Memory B cell (primary cell): ENCODE measurements around the gene ZFC3H1.
"Not testable (repeated sequence)": the region's sequence is repeated elsewhere in the genome, so short reads cannot be mapped to it uniquely, and the experiment has no call there.

ENCODE experiments used
- ATAC-seq: fragments of 150-1000 bp; cut with Tn5 transposase; 2 replicates; pipeline ENCODE4 v1.10.0; 2021; ENCODE audit warnings: low read depth, mild to moderate bottlenecking, moderate library complexity
- DNase-seq, 2 donors: peaks; one replicate each; pipeline ENCODE4 v3.0.0; 2022; ENCODE audit warnings: low spot score in 2 of 2
- H3K27ac Mint-ChIP-seq: one replicate; pipeline ENCODE4 v1.8.0; 2022; ENCODE audit warnings: mild to moderate bottlenecking, moderate library complexity, mixed read lengths
- H3K27me3 Mint-ChIP-seq: one replicate; pipeline ENCODE4 v1.8.0; 2022; ENCODE audit warnings: mixed read lengths
- H3K36me3 Mint-ChIP-seq: one replicate; pipeline ENCODE4 v1.8.0; 2022; ENCODE audit warnings: mild to moderate bottlenecking, mixed read lengths
- H3K4me1 Mint-ChIP-seq: one replicate; pipeline ENCODE4 v1.8.0; 2022; ENCODE audit warnings: mixed read lengths
- H3K4me3 Mint-ChIP-seq: one replicate; pipeline ENCODE4 v1.8.0; 2022; ENCODE audit warnings: mild to moderate bottlenecking, moderate library complexity, mixed read lengths
- H3K9me3 Mint-ChIP-seq: one replicate; pipeline ENCODE4 v1.8.0; 2022; ENCODE audit warnings: mixed read lengths

The ZFC3H1 gene

GRCh38 chr12:71599210-71599609 is 64.4 kb downstream of the ZFC3H1 start:
- Mint-ChIP-seq H3K27ac (no peak overlapping the region), H3K4me1 (no peaks in the 10 kb centered on the region), H3K4me3 (no peak overlapping the region), H3K36me3 (no peaks in the 10 kb centered on the region), H3K27me3 (peaks cover 10% of the 10 kb centered on the region), H3K9me3 (peaks cover 5% of the 10 kb centered on the region)
- DNase-seq (no peak), ATAC-seq (no peak)

DNA sequence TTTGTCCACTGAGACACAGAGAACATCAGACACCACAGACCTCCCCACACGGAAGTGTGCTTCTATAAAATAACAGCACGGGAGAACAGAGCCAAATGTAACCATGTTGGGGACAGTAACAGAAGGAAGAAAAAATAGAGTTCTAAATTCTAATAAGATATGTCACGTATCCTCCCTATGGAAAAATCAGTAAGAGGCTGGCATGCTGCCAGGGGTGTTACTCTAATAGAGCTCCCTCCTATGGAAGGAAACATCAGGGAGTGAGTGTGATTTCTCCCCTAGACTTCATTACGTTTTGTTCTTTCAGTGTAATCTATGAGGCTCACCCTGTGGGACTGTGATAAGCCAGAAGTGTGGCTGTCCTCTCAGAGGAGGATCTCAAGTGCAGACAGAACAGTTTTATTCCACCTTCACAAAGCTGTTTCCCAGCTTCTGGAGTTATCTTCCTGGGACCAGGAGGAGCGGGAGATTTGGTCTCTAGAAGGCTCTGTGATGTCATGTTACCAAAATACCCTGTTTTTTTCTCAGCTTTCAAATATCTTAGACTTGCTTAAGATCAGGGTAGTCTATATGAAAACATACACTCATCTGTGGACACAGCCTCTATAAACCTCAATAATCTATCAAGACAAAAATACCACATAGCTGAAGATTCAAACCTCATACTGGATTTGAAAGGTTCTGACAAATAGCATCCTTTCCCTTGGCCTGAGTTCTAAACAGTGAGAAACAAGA is 69.3 kb downstream of the ZFC3H1 start:
- H3K4me3 Mint-ChIP-seq = no peak overlapping the region
- H3K27ac Mint-ChIP-seq = no peak overlapping the region
- H3K9me3 Mint-ChIP-seq = peaks cover 1% of the 10 kb centered on the region
- no peaks in the 10 kb centered on the region for H3K4me1 Mint-ChIP-seq
- ATAC-seq (no peak), DNase-seq (no peak)
- peaks cover 18% of the 10 kb centered on the region for H3K27me3 Mint-ChIP-seq
- H3K36me3 Mint-ChIP-seq = no peaks in the 10 kb centered on the region

- ATAC-seq = no peak
These were observed 70.8 kb downstream of the ZFC3H1 start for GRCh38 chr12:71592841-71593240.

GRCh38 chr12:71591601-71592000 is 72.0 kb downstream of the ZFC3H1 start:
- no peak for DNase-seq
- no peak overlapping the region for H3K4me3 Mint-ChIP-seq
- no peaks in the 10 kb centered on the region for H3K4me1 Mint-ChIP-seq
- no peaks in the 10 kb centered on the region for H3K36me3 Mint-ChIP-seq
- peaks cover 22% of the 10 kb centered on the region for H3K27me3 Mint-ChIP-seq
- no peak for ATAC-seq
- H3K9me3 Mint-ChIP-seq = no peaks in the 10 kb centered on the region
- no peak overlapping the region for H3K27ac Mint-ChIP-seq

More at GRCh38 chr12:71592841-71593240, 70.8 kb downstream of the ZFC3H1 start:
- H3K27me3 Mint-ChIP-seq = peaks cover 20% of the 10 kb centered on the region
- H3K27ac Mint-ChIP-seq = no peak overlapping the region
- no peak for DNase-seq
- no peaks in the 10 kb centered on the region for H3K9me3 Mint-ChIP-seq
- no peaks in the 10 kb centered on the region for H3K36me3 Mint-ChIP-seq
- H3K4me1 Mint-ChIP-seq = no peaks in the 10 kb centered on the region
- H3K4me3 Mint-ChIP-seq = no peak overlapping the region

GRCh38 chr12:71589478-71589881 is 74.2 kb downstream of the ZFC3H1 start:
- Mint-ChIP-seq H3K9me3 (no peaks in the 10 kb centered on the region), H3K27ac (no peak overlapping the region), H3K4me1 (no peaks in the 10 kb centered on the region), H3K36me3 (no peaks in the 10 kb centered on the region), H3K27me3 (peaks cover 18% of the 10 kb centered on the region), H3K4me3 (no peak overlapping the region)
- DNase-seq = no peak
- ATAC-seq = no peak

DNA sequence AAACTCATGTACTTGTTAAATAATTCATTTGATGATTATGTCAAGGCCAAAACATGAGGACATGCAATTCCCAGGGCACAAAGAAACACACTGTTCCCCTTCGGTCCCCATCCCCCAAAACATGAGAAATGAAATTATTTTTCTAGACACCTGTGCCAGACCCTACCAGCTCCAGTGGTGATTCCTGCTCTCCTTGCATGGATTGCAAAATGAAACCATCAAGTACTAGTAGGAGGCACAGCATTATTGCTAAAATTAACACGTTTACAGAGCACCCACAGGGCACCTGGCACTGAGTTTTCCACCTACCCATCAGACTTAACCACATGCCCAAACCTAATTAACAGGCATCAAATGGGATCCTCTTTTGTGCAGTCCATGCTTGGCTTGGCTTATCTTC is 76.6 kb downstream of the ZFC3H1 start:
- ATAC-seq = no peak
- Mint-ChIP-seq H3K27ac (no peak overlapping the region), H3K27me3 (peaks cover 16% of the 10 kb centered on the region), H3K4me1 (no peaks in the 10 kb centered on the region), H3K36me3 (no peaks in the 10 kb centered on the region), H3K4me3 (no peak overlapping the region), H3K9me3 (no peaks in the 10 kb centered on the region)
- no peak for DNase-seq

DNA sequence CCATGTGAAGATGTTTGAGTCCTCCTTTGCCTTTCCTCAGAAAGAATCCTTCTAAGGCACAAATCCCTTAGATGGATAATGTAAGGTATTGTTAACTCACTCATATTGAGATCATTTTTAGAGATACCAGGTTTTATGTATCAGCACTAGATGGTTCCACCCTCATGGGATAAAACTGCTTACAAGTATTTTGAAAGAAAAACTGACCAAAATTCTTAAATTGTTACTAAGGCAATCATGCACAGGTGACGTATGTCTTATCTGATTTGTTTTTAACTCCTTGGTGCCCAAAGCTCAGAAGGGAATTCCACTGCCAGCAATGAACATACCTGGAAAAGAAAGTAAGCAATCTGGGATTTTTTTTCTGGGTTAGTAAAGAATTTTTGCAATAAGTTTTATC is 78.4 kb downstream of the ZFC3H1 start:
- no peak overlapping the region for H3K4me3 Mint-ChIP-seq
- peaks cover 15% of the 10 kb centered on the region for H3K27me3 Mint-ChIP-seq
- no peaks in the 10 kb centered on the region for H3K4me1 Mint-ChIP-seq
- no peak overlapping the region for H3K27ac Mint-ChIP-seq
- DNase-seq (no peak), ATAC-seq (no peak)
- H3K9me3 Mint-ChIP-seq = no peaks in the 10 kb centered on the region
- no peaks in the 10 kb centered on the region for H3K36me3 Mint-ChIP-seq

DNA sequence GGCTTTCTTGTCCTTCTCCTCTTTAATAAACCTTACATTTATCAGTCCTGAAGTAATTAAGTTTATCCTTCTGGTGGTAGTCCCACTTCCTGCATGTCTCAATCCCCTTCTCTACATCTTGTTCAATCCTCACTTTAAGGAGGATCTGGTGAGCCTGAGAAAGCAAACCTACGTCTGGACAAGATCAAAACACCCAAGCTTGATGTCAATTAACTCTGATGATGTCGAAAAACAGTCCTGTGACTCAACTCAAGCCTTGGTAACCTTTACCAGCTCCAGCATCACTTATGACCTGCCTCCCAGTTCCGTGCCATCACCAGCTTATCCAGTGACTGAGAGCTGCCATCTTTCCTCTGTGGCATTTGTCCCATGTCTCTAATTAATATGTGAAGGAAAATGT is 79.3 kb downstream of the ZFC3H1 start:
- Mint-ChIP-seq H3K9me3 (no peaks in the 10 kb centered on the region), H3K4me1 (no peaks in the 10 kb centered on the region), H3K4me3 (no peak overlapping the region), H3K36me3 (no peaks in the 10 kb centered on the region), H3K27ac (no peak overlapping the region), H3K27me3 (peaks cover 12% of the 10 kb centered on the region)
- ATAC-seq = no peak
- DNase-seq = no peak

DNA sequence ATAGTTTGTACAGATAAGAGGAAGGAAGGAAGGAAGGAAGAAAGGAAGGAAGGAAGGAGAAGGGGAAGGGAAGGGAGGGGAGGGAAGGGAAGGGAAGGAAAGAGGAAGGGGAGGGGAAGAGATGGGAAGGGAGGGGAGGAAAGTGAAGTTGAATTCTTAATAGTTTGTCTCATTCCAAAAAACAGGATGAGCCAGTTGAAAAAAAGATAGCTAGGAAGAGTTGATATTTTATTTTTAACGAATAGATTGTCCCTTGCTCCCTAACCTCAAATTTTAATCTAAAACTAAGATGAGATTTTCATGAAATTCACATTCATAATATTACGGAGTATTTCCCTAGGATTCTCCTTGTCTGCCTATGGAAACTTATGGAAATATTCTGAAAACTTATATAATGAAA is 80.7 kb downstream of the ZFC3H1 start:
- no peaks in the 10 kb centered on the region for H3K9me3 Mint-ChIP-seq
- no peaks in the 10 kb centered on the region for H3K36me3 Mint-ChIP-seq
- ATAC-seq = no peak

GRCh38 chr12:71581206-71581605 is 82.4 kb downstream of the ZFC3H1 start:
- H3K4me1 Mint-ChIP-seq = no peaks in the 10 kb centered on the region
- DNase-seq = no peak
- ATAC-seq = no peak
- no peaks in the 10 kb centered on the region for H3K9me3 Mint-ChIP-seq
- peak overlapping the region; percentile 23 for H3K27ac Mint-ChIP-seq
- H3K36me3 Mint-ChIP-seq = no peaks in the 10 kb centered on the region
- no peak overlapping the region for H3K4me3 Mint-ChIP-seq
- H3K27me3 Mint-ChIP-seq = peaks cover 8% of the 10 kb centered on the region

More for the DNA sequence above, 80.7 kb downstream of the ZFC3H1 start:
- no peaks in the 10 kb centered on the region for H3K4me1 Mint-ChIP-seq
- no peak overlapping the region for H3K4me3 Mint-ChIP-seq
- DNase-seq = no peak
- H3K27me3 Mint-ChIP-seq = peaks cover 9% of the 10 kb centered on the region
- no peak overlapping the region for H3K27ac Mint-ChIP-seq

DNA sequence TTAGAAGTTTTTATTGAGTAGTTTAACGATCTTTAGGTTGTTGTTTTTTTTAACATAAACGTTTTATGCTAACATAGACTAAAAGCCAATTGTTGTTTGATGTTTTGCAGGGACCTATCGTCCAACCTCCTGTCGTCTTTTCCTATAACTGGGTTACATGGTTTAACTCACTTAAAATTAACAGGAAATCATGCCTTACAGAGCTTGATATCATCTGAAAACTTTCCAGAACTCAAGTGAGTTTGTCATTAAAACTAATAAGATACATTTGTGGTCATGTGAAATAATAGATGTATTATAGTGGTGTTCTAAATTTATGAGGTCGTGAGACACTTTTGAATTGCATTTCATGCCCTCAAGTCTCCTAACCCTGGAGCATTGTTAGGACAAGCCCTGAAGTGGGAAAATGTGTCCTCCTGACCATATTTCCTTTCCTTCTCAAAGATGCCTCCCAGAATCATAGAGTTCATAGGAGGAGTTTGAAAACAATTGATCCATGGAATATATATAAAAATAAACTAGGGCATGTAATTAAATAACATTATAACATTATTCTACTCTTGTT is 84.9 kb downstream of the ZFC3H1 start:
- ATAC-seq (no peak), DNase-seq (no peak)
- Mint-ChIP-seq H3K27me3 (peaks cover 5% of the 10 kb centered on the region), H3K36me3 (no peaks in the 10 kb centered on the region), H3K4me3 (no peak overlapping the region), H3K4me1 (no peaks in the 10 kb centered on the region), H3K9me3 (peaks cover 1% of the 10 kb centered on the region), H3K27ac (no peak overlapping the region)

DNA sequence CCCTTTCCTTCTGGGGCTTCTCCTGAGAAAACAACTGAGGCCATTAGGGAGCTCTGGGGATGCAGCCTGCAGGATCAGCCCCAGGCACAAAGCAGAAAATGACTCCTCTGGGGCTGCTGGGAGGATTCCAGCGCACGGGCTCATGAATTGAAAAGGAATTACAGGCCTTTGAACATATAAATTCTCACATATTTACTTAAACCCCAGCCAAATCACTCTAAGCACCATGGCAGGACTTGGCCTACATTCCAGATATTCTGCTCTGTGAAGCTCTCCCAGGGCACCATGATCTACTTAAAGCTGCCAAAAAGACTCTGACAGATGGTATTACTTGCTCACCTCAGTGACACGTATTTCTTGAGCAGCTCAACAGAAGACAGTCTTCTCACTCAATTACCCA is 87.2 kb downstream of the ZFC3H1 start:
- Mint-ChIP-seq H3K36me3 (no peaks in the 10 kb centered on the region), H3K27me3 (peaks cover 3% of the 10 kb centered on the region), H3K4me3 (no peak overlapping the region), H3K27ac (no peak overlapping the region), H3K4me1 (no peaks in the 10 kb centered on the region), H3K9me3 (peaks cover 1% of the 10 kb centered on the region)
- no peak for DNase-seq
- ATAC-seq = no peak

DNA sequence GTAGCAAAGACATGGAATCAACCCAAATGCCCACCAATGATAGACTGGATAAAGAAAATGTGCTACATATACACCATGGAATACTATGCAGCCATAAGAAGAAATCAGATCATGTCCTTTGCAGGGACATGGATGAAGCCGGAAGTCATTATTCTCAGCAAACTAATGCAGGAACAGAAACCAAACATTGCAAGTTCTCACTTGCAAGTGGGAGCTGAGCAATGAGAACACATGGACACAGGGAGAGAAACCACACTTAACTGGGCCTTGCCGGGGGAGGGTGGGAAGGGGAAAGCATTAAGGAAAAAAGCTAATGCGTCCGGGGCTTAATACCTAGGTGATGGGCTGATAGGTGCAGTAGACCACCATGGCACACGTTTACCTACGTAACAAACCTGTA is 93.8 kb downstream of the ZFC3H1 start:
- not testable (repeated sequence) for H3K9me3 Mint-ChIP-seq

DNA sequence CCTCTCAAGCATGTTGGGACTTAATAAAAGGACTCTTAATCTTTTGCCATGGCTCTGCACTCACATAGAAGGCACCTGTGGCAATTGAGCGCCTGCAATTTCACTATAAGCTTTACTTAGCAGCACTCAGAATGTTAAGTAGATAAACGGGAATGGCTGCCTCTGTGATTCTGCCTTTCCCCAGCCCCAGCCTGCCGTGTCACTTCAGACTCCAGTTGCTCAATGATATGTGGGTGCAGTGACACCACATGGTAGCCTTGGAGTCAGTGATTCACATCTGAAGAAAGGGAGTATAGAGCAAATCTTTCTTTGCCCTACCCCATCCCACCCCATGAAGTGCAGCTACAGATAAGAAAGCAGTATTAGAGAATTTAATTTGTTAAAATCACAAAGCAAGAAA is 96.1 kb downstream of the ZFC3H1 start:
- no peaks in the 10 kb centered on the region for H3K36me3 Mint-ChIP-seq
- no peaks in the 10 kb centered on the region for H3K4me1 Mint-ChIP-seq
- no peak overlapping the region for H3K4me3 Mint-ChIP-seq
- DNase-seq (no peak), ATAC-seq (no peak)
- H3K27me3 Mint-ChIP-seq = peaks cover 11% of the 10 kb centered on the region
- H3K27ac Mint-ChIP-seq = no peak overlapping the region
- no peaks in the 10 kb centered on the region for H3K9me3 Mint-ChIP-seq

More for the DNA sequence above, 93.8 kb downstream of the ZFC3H1 start:
- not testable (repeated sequence) for H3K4me1 Mint-ChIP-seq, H3K27ac Mint-ChIP-seq, H3K4me3 Mint-ChIP-seq, DNase-seq, H3K36me3 Mint-ChIP-seq, H3K27me3 Mint-ChIP-seq, ATAC-seq

GRCh38 chr12:71566655-71567054 is 97.0 kb downstream of the ZFC3H1 start:
- no peak overlapping the region for H3K4me3 Mint-ChIP-seq
- H3K4me1 Mint-ChIP-seq = no peaks in the 10 kb centered on the region
- peaks cover 11% of the 10 kb centered on the region for H3K27me3 Mint-ChIP-seq
- DNase-seq (no peak), ATAC-seq (no peak)
- H3K36me3 Mint-ChIP-seq = no peaks in the 10 kb centered on the region
- no peaks in the 10 kb centered on the region for H3K9me3 Mint-ChIP-seq
- no peak overlapping the region for H3K27ac Mint-ChIP-seq
